Measurements from ENCODE around the gene KCNQ1OT1. TPM values are rescaled to one million over a fixed set of nuclear protein-coding genes. Genes with fewer than 3 reads are reported as not detected.

KCNQ1OT1 gene
- total RNA-seq, 1 experiment from 2014 or later: 1.2 TPM

GRCh38 chr11:2671748-2672147, 28.0 kb downstream of the KCNQ1OT1 start:
- no peak overlapping the region for H4K91ac ChIP-seq (ENCODE audit: insufficient read length, low read depth, low read length)
- no peak overlapping the region for H3K9ac ChIP-seq (ENCODE audit: extremely low read depth, insufficient read length, low read length)
- no peak overlapping the region for H3K4me3 Mint-ChIP-seq
- H3K4me1 ChIP-seq (ENCODE audit: insufficient read depth, low read length): no peaks in the 10 kb centered on the region
- H2BK12ac ChIP-seq (ENCODE audit: insufficient read length, low read depth, low read length): no peak overlapping the region
- no peak overlapping the region for H4K8ac ChIP-seq (replicated peaks; ENCODE audit: insufficient read length, low read depth, low read length)
- H3K18ac ChIP-seq (ENCODE audit: insufficient read length, low read depth, low read length): no peak overlapping the region
- TF ChIP-seq CTCF (conservative IDR thresholded peaks at IDR 0.05): no peak
- no peak overlapping the region for H2AFZ ChIP-seq (ENCODE audit: low read length)
- no peaks in the 10 kb centered on the region for H3K23me2 ChIP-seq (ENCODE audit: insufficient read length, low read depth, low read length, poor library complexity, severe bottlenecking)
- H3K36me3 Mint-ChIP-seq (ENCODE audit: insufficient read depth in 1 of 3, low read depth in 3 of 3): peaks cover 0 to 5% (median 1%) of the 10 kb centered on the region in 3 experiments; a peak in 3 of 7 replicates
- no peak overlapping the region for H3K27ac ChIP-seq (ENCODE audit: insufficient read length, low read depth, low read length)
- no peak overlapping the region for H2AK5ac ChIP-seq (ENCODE audit: insufficient read length, low read length)
- H3K79me1 ChIP-seq (ENCODE audit: insufficient read depth, low read depth, low read length, poor library complexity, severe bottlenecking): no peaks in the 10 kb centered on the region
- H3K23ac ChIP-seq (ENCODE audit: insufficient read length, low read depth, low read length): no peak overlapping the region
- no peaks in the 10 kb centered on the region for H3K27me3 ChIP-seq (ENCODE audit: insufficient read depth, low read length)
- no peak overlapping the region for H2BK5ac ChIP-seq (ENCODE audit: insufficient read length, low read length)
- no peak overlapping the region for H4K5ac ChIP-seq (ENCODE audit: insufficient read length, low read depth, low read length)
- no peak overlapping the region for H3K14ac ChIP-seq (ENCODE audit: insufficient read depth, low read length)
- H3K9me3 Mint-ChIP-seq: no peaks in the 10 kb centered on the region; a peak in 1 of 5 replicates
- no peak overlapping the region for H3K27ac Mint-ChIP-seq
- no peak overlapping the region for H3K4ac ChIP-seq (ENCODE audit: low read depth, low read length)
- no peak overlapping the region for H2BK15ac ChIP-seq (ENCODE audit: low read depth, low read length)
- no peaks in the 10 kb centered on the region; the same call in 1 of the 2 replicates for H3K79me2 ChIP-seq (ENCODE audit: insufficient read depth, low read length)
- H2BK20ac ChIP-seq (ENCODE audit: low read depth, low read length, poor library complexity, severe bottlenecking): no peak overlapping the region
- H3K4me1 Mint-ChIP-seq: peaks cover 10 to 12% of the 10 kb centered on the region in 2 experiments
- H3K9me3 ChIP-seq (ENCODE audit: control insufficient read depth, low read depth, low read length): no peaks in the 10 kb centered on the region
- no CpG with 5 or more reads among the region's 3 CpGs for WGBS (ENCODE audit: extremely low coverage, insufficient read length, low lambda C conversion rate)
- no peak overlapping the region for H3K4me2 ChIP-seq (ENCODE audit: insufficient read depth, insufficient read length, low read length)
- DNase-seq: no peak
- no peak overlapping the region for H3K56ac ChIP-seq (ENCODE audit: insufficient read length, low read depth, low read length)
- H4K20me1 ChIP-seq (ENCODE audit: control insufficient read depth, insufficient read depth, insufficient read length): peaks cover 3% of the 10 kb centered on the region
- no peak overlapping the region for H3T11ph ChIP-seq (ENCODE audit: low read length)
- no peak overlapping the region for H2BK120ac ChIP-seq (ENCODE audit: low read depth, low read length, poor library complexity, severe bottlenecking)
- H3K27me3 Mint-ChIP-seq (ENCODE audit: low read depth): peaks cover 23% of the 10 kb centered on the region
